ENCODE results near the gene PITRM1. TPM values are rescaled to one million over a fixed set of nuclear protein-coding genes. Genes with fewer than 3 reads are reported as not detected.

The PITRM1 gene
- polyA plus RNA-seq, 2 of the 4 experiments (the other 2 are of a cell fraction), result 45.9 to 64.5 TPM

DNA sequence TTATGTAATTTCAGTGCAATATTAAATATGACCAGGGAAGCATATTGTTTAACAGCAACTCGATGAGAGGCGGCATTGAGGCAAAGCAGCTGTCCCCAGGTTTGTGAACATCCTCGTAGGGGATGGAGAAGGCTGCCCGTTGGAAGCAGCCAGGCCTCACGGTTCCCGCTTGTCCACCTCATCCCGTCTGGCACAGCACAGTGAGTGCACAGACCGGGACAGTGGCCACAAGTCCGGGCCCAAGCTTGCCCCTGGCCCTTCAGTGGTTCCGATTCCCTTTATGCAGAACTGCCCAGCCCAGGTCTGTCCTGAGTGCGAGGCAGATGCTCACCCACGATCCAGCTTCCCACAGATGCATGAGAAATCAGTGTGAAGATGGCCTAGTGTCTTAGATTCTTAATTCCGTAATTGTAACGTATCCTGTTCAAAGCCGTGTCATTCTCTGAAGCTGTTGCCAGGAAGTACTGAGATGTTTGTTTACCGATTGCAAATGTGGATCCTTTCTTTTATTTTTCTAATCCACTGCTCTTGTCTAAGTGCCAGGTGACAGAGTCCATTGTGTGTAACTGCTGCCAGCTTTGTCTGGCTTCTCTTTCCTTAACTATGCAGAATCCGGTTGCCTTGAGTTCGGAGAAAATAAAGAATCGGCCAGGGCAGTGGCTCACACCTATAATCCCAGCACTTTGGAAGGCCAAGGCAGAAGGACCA lies 69.7 kb downstream of the PITRM1 start:
- WGBS (ENCODE audit: missing lambda C conversion rate), result 37% methylated on average over 19 of the region's 19 CpGs
- H3K27ac ChIP-seq, result peak overlapping the region; percentile 86 to 92
- ATAC-seq (peak in 1 of 2 experiments; percentile 2; a peak in 2 of 6 replicates), FAIRE-seq (peak; percentile 32), DNase-seq (ENCODE audit: low read depth in 1 of 2, low spot score in 1 of 2) (peak in 1 of 2 experiments; percentile 82)
- H3K4me1 ChIP-seq, result peaks cover 82% of the 10 kb centered on the region
- H3K4me3 ChIP-seq, result no peak overlapping the region
- H3K9me3 ChIP-seq, result no peaks in the 10 kb centered on the region
- ChIA-PET POLR2A (no interaction called here), CTCF (interaction anchor here (1.0 to 3.4 kb wide), 5 partner anchors 10 to 57 kb away, joined by 3 to 20 read pairs (median 5); no protein-coding TSS in a partner anchor)
- no peak for TF ChIP-seq NFE2L2 (conservative IDR thresholded peaks at IDR 0.05; ENCODE audit: low read length)
- no peak for TF ChIP-seq CEBPB (IDR thresholded peaks at IDR 0.05)
- peak; percentile 56; the same call in 1 of the 2 replicates for TF ChIP-seq HOXB5 (CRISPR knock-in tag; IDR thresholded peaks at IDR 0.05)
- TF ChIP-seq NPAS2 (CRISPR knock-in tag; IDR thresholded peaks at IDR 0.05; ENCODE audit: borderline replicate concordance), result no peak
- TF ChIP-seq EHF (CRISPR knock-in tag; IDR thresholded peaks at IDR 0.05), result 0 out of 2 replicates have a peak, but pooled peaks have one; percentile 17
- TF ChIP-seq GATA3 (IDR thresholded peaks at IDR 0.05; ENCODE audit: borderline replicate concordance), result no peak
- TF ChIP-seq PHF8 (IDR thresholded peaks at IDR 0.05; ENCODE audit: borderline replicate concordance, low read depth), result no peak
- peak; percentile 21 to 28; a peak in 1 of 5 replicates for TF ChIP-seq EP300 (IDR thresholded peaks at IDR 0.05)
- TF ChIP-seq JUNB (IDR thresholded peaks at IDR 0.05), result no peak
- TF ChIP-seq RAD21 (conservative IDR thresholded peaks at IDR 0.05 in 1 of 2, IDR thresholded peaks at IDR 0.05 in 1 of 2), result no peak
- no peak for TF ChIP-seq CHD2 (IDR thresholded peaks at IDR 0.05; ENCODE audit: low read length, partially characterized antibody)
- TF ChIP-seq JUN (IDR thresholded peaks at IDR 0.05), result 0 out of 5 replicates have a peak, but pooled peaks of 1 of the 2 experiments have one; percentile 23
- no peak for TF ChIP-seq FOSL2 (IDR thresholded peaks at IDR 0.05)
- peak; percentile 25; the same call in 1 of the 2 replicates for TF ChIP-seq FOSL2 (CRISPR knock-in tag; IDR thresholded peaks at IDR 0.05)
- TF ChIP-seq HOXB13 (CRISPR knock-in tag; IDR thresholded peaks at IDR 0.05; ENCODE audit: low read depth), result peak; percentile 78; the same call in 1 of the 2 replicates
- TF ChIP-seq, protein P1, sequence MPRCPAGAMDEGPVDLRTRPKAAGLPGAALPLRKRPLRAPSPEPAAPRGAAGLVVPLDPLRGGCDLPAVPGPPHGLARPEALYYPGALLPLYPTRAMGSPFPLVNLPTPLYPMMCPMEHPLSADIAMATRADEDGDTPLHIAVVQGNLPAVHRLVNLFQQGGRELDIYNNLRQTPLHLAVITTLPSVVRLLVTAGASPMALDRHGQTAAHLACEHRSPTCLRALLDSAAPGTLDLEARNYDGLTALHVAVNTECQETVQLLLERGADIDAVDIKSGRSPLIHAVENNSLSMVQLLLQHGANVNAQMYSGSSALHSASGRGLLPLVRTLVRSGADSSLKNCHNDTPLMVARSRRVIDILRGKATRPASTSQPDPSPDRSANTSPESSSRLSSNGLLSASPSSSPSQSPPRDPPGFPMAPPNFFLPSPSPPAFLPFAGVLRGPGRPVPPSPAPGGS (IDR thresholded peaks at IDR 0.05), result no peak
- TF ChIP-seq KDM5A (IDR thresholded peaks at IDR 0.05), result no peak
- TF ChIP-seq RCOR1 (IDR thresholded peaks at IDR 0.05; ENCODE audit: low read depth, low read length), result no peak
- peak; percentile 25; the same call in 1 of the 2 replicates for TF ChIP-seq FOSB (CRISPR knock-in tag; IDR thresholded peaks at IDR 0.05)
- no peak for TF ChIP-seq CTCF (IDR thresholded peaks at IDR 0.05)
- TF ChIP-seq RFX5 (IDR thresholded peaks at IDR 0.05), result no peak
- TF ChIP-seq, protein P2, sequence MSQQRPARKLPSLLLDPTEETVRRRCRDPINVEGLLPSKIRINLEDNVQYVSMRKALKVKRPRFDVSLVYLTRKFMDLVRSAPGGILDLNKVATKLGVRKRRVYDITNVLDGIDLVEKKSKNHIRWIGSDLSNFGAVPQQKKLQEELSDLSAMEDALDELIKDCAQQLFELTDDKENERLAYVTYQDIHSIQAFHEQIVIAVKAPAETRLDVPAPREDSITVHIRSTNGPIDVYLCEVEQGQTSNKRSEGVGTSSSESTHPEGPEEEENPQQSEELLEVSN (IDR thresholded peaks at IDR 0.05; ENCODE audit: borderline replicate concordance, low read depth), result peak; percentile 4; the same call in 1 of the 2 replicates
- TF ChIP-seq USF2 (IDR thresholded peaks at IDR 0.05), result no peak
- no peak for TF ChIP-seq CBX8 (IDR thresholded peaks at IDR 0.05)
- no peak for TF ChIP-seq CBX2 (IDR thresholded peaks at IDR 0.05; ENCODE audit: borderline replicate concordance, low read depth)
- TF ChIP-seq, protein P3, sequence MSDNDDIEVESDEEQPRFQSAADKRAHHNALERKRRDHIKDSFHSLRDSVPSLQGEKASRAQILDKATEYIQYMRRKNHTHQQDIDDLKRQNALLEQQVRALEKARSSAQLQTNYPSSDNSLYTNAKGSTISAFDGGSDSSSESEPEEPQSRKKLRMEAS (IDR thresholded peaks at IDR 0.05), result peak; percentile 52
- no peak for TF ChIP-seq ZC3H11A (IDR thresholded peaks at IDR 0.05)
- TF ChIP-seq KDM1A (IDR thresholded peaks at IDR 0.05; ENCODE audit: low read depth), result no peak
- TF ChIP-seq ZFP36 (IDR thresholded peaks at IDR 0.05; ENCODE audit: borderline replicate concordance, partially characterized antibody), result no peak
- TF ChIP-seq EHMT2 (IDR thresholded peaks at IDR 0.05; ENCODE audit: low read depth), result no peak
- TF ChIP-seq FOXS1 (CRISPR knock-in tag; IDR thresholded peaks at IDR 0.05), result 0 out of 2 replicates have a peak, but pooled peaks have one; percentile 52
- TF ChIP-seq MAZ (IDR thresholded peaks at IDR 0.05; ENCODE audit: borderline replicate concordance, low read depth, low read length), result no peak
- TF ChIP-seq HMGXB4 (CRISPR knock-in tag; IDR thresholded peaks at IDR 0.05; ENCODE audit: borderline replicate concordance), result no peak
- H3K4me2 ChIP-seq, result peak overlapping the region; percentile 66
